NOMO-1 (cell line): Measurements from ENCODE around the gene LYPD6.
A peak's percentile ranks its signal among the peaks of the same experiment; 100 is the strongest.
"Not testable (repeated sequence)": the region's sequence is repeated elsewhere in the genome, so short reads cannot be mapped to it uniquely, and the experiment has no call there.

Experiments used
- DNase-seq, 2 experiments: peaks; one replicate each; lab custom pipeline; 2025; ENCODE audit not compliant: unreplicated experiment in 2 of 2; lab: John Stamatoyannopoulos, UW

Gene LYPD6

GRCh38 chr2:149330127-149331022 is at the start of gene LYPD6:
TSS of gene LYPD6 (plus strand) at chr2:149330587. CDS start at chr2:149437709, 107,122 bp downstream.
- peak; percentile 52 to 87 for DNase-seq

GRCh38 chr2:149281441-149281840 is 48.9 kb upstream of the LYPD6 start:
- no peak for DNase-seq

GRCh38 chr2:149290662-149291061 is 39.7 kb upstream of the LYPD6 start:
- DNase-seq: peak in 1 of 2 experiments; percentile 16

GRCh38 chr2:149291881-149292280 is 38.5 kb upstream of the LYPD6 start:
- no peak for DNase-seq

GRCh38 chr2:149296031-149296430 is 34.4 kb upstream of the LYPD6 start:
- no peak for DNase-seq

GRCh38 chr2:149307014-149307413 is 23.4 kb upstream of the LYPD6 start:
- DNase-seq: no peak

- no peak for DNase-seq
These were observed 20.0 kb upstream of the LYPD6 start for GRCh38 chr2:149310349-149310748.

GRCh38 chr2:149312039-149312438 is 18.3 kb upstream of the LYPD6 start:
- DNase-seq: no peak

GRCh38 chr2:149313512-149313972 is 16.8 kb upstream of the LYPD6 start:
- peak in 1 of 2 experiments; percentile 21 for DNase-seq

- no peak for DNase-seq
These were observed 15.7 kb upstream of the LYPD6 start for GRCh38 chr2:149314687-149315086.

GRCh38 chr2:149315461-149315860 is 14.9 kb upstream of the LYPD6 start:
- peak in 1 of 2 experiments; percentile 2 for DNase-seq

- DNase-seq: not testable (repeated sequence)
These were observed 11.8 kb upstream of the LYPD6 start for GRCh38 chr2:149318566-149318965.

GRCh38 chr2:149320362-149320761 is 10.0 kb upstream of the LYPD6 start:
- DNase-seq: no peak

GRCh38 chr2:149329068-149329467 is 1.3 kb upstream of the LYPD6 start:
- peak; percentile 4 to 57 for DNase-seq

- peak; percentile 43 to 66 for DNase-seq
These were observed 779 bp upstream of the LYPD6 start for GRCh38 chr2:149329489-149330126.

GRCh38 chr2:149331023-149331400 is 625 bp downstream of the LYPD6 start:
- no peak for DNase-seq

- DNase-seq: no peak
These were observed 2.0 kb downstream of the LYPD6 start for GRCh38 chr2:149332364-149332763.

- no peak for DNase-seq
These were observed 3.2 kb downstream of the LYPD6 start for GRCh38 chr2:149333636-149334035.

- no peak for DNase-seq
These were observed 3.8 kb downstream of the LYPD6 start for GRCh38 chr2:149334156-149334555.

- no peak for DNase-seq
These were observed 8.9 kb downstream of the LYPD6 start for GRCh38 chr2:149339324-149339723.

- DNase-seq: no peak
These were observed 12.1 kb downstream of the LYPD6 start for GRCh38 chr2:149342509-149342908.

GRCh38 chr2:149344105-149344504 is 13.7 kb downstream of the LYPD6 start:
- DNase-seq: no peak
